PC-3 (cell line): ENCODE measurements around the gene ZNF488. TPM values are rescaled to one million over a fixed set of nuclear protein-coding genes. Genes with fewer than 3 reads are reported as not detected.

Experiments used
- ATAC-seq: fragments of 200-7000 bp; cut with Tn5 transposase; 2 replicates; pipeline ENCODE4 v1.9.1; 2020; ENCODE audit warnings: mild to moderate bottlenecking, moderate library complexity
- BruUV-seq: library from RNA; stranded (reverse); fragments of 400-500 nt; replicated peaks from 2 replicates; lab custom pipeline; 2021; lab: Mats Ljungman, UMichigan
- CTCF ChIA-PET: fragments of 300-600 bp; sonication (Branson Sonifier 250); formaldehyde crosslinking; loops from one replicate; lab custom pipeline; 2022; ENCODE audit warnings: antibody characterized with exemption; lab: Charles Lee
- POLR2A ChIA-PET: fragments of 300-600 bp; sonication (Branson Sonifier 250); formaldehyde crosslinking; loops from one replicate; lab custom pipeline; 2022; ENCODE audit warnings: antibody characterized with exemption; ENCODE audit not compliant: unreplicated experiment; lab: Charles Lee
- DNase-seq: peaks from one replicate; pipeline ENCODE4 v3.0.0-alpha.2; 2015
- H2AFZ ChIP-seq: fragments of 300-600 bp; sonication (generic); 2 replicates; pipeline ENCODE4 v1.6.0; 2016; ENCODE audit warnings: antibody characterized with exemption, low read length
- H3F3A ChIP-seq: fragments of 300-600 bp; sonication (generic); one replicate; pipeline ENCODE4 v1.6.0; 2017; ENCODE audit warnings: antibody characterized with exemption, low read length, control low read depth, mild to moderate bottlenecking; ENCODE audit not compliant: unreplicated experiment
- H3K27ac ChIP-seq: fragments of 300-600 bp; sonication (generic); 2 replicates; pipeline ENCODE4 v1.5.1; 2016; ENCODE audit warnings: mild to moderate bottlenecking, low read length
- H3K27me3 ChIP-seq: fragments of 300-600 bp; sonication (generic); 2 replicates; pipeline ENCODE4 v1.6.1; 2016; ENCODE audit warnings: low read length, mixed read lengths
- H3K36me3 ChIP-seq: fragments of 300-600 bp; sonication (generic); 2 replicates; pipeline ENCODE4 v1.6.1; 2016; ENCODE audit warnings: low read depth, mixed run types, low read length, mixed read lengths
- H3K4me1 ChIP-seq: fragments of 300-600 bp; sonication (generic); 2 replicates; pipeline ENCODE4 v1.5.1; 2016; ENCODE audit warnings: low read length; ENCODE audit not compliant: insufficient read depth
- H3K4me2 ChIP-seq: fragments of 300-600 bp; sonication (generic); 2 replicates; pipeline ENCODE4 v1.6.0; 2016; ENCODE audit warnings: low read length
- H3K4me3 ChIP-seq: fragments of 300-600 bp; sonication (generic); 2 replicates; pipeline ENCODE4 v1.5.1; 2016; ENCODE audit warnings: mild to moderate bottlenecking, low read length, mixed read lengths
- H3K79me2 ChIP-seq: fragments of 300-600 bp; sonication (generic); 2 replicates; pipeline ENCODE4 v1.6.1; 2017; ENCODE audit warnings: low read length, mixed read lengths
- H3K9ac ChIP-seq: fragments of 300-600 bp; sonication (generic); 2 replicates; pipeline ENCODE4 v1.6.0; 2016; ENCODE audit warnings: mild to moderate bottlenecking, low read length
- H3K9me2 ChIP-seq: fragments of 300-600 bp; sonication (generic); replicated peaks from 2 replicates; pipeline ENCODE4 v1.6.1; 2016; ENCODE audit warnings: mixed run types, low read length, mixed read lengths
- H3K9me3 ChIP-seq: fragments of 300-600 bp; sonication (generic); 2 replicates; pipeline ENCODE4 v1.6.1; 2016; ENCODE audit warnings: low read length, mixed read lengths
- H4K20me1 ChIP-seq: fragments of 300-600 bp; sonication (generic); 2 replicates; pipeline ENCODE4 v1.6.1; 2016; ENCODE audit warnings: low read length, mixed read lengths
- EZH2 ChIP-seq: fragments of 300-600 bp; sonication (generic); IDR thresholded peaks from one replicate; pipeline ENCODE4 v1.6.1; 2017; ENCODE audit warnings: antibody characterized with exemption, mild to moderate bottlenecking, low read length; ENCODE audit not compliant: unreplicated experiment
- EZH2phosphoT487 ChIP-seq: fragments of 300-600 bp; sonication (generic); IDR thresholded peaks from 2 replicates; pipeline ENCODE4 v1.6.1; 2018; ENCODE audit warnings: mild to moderate bottlenecking, antibody characterized with exemption, low read length, borderline replicate concordance
- intact Hi-C: fragments of 100-400 bp; cut with micrococcal nuclease; formaldehyde crosslinking; loops from 2 replicates; pipeline ENCODE4 v1.9.0; 2023
- total RNA-seq: library from RNA; depleted of rRNA; stranded (reverse); fragments of >200 nt; gene quantifications from 2 replicates; pipeline ENCODE4 v1.2.3, GENCODE V29; 2014
- TF ChIP-seq, protein P1 (sequence below): fragments of 300-600 bp; sonication (generic); conservative IDR thresholded peaks from 2 replicates; pipeline ENCODE4 v1.5.1; 2017; ENCODE audit warnings: antibody characterized with exemption, low read depth, mild to moderate bottlenecking, low read length

Gene ZNF488
- total RNA-seq, 1 experiment from 2014 or later = 1.7 TPM

DNA sequence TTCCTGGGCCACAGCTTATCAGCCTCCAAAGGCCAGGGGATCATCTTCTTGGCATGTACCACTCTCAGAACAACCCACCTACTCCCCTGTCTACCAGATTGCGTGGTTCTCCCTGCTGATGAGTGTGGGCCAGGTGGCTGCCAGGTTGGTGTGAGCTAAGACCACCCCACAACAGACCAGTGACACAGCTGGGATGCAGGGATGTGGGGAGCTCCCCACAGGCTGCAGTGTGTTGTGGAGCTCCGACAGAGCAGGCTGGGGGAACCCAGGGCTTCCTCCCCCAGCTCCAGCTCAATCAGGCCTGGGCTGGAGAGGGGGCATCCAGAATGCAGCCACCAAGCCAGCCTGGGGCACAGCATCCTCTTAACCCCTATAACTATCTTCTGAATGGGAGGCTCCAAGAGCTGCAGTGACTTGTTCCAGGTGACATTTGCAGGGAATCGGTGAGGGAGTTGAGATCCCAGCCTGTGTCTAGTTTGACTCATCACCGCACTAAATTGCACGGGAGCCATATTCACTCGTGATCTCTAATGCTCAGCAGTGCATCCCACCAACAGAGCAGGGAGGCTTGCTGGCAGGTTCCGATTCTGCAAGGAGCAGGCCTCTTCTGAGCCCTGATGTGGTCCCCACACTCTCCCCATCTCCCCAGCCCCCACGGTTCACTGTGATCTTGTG, 62.4 kb downstream of the ZNF488 start:
- Histone ChIP-seq H3K27me3 (no peaks in the 10 kb centered on the region; the same call in 1 of the 2 replicates), H3K9me3 (no peaks in the 10 kb centered on the region), H3K4me3 (no peak overlapping the region), H3K9me2 (no peaks in the 10 kb centered on the region), H3K36me3 (no peaks in the 10 kb centered on the region), H2AFZ (no peak overlapping the region), H3K4me2 (no peak overlapping the region), H3K79me2 (no peaks in the 10 kb centered on the region), H3K4me1 (peaks cover 7% of the 10 kb centered on the region; the same call in 1 of the 2 replicates), H4K20me1 (no peaks in the 10 kb centered on the region), H3K9ac (no peak overlapping the region), H3K27ac (no peak overlapping the region), H3F3A (no peaks in the 10 kb centered on the region)
- ATAC-seq = no peak
- intact Hi-C loops = no loop called here
- BruUV-seq = no TSS peak
- no peak for DNase-seq
- POLR2A ChIA-PET = no interaction called here
- TF ChIP-seq EZH2phosphoT487 = no peak
- TF ChIP-seq, protein P1, sequence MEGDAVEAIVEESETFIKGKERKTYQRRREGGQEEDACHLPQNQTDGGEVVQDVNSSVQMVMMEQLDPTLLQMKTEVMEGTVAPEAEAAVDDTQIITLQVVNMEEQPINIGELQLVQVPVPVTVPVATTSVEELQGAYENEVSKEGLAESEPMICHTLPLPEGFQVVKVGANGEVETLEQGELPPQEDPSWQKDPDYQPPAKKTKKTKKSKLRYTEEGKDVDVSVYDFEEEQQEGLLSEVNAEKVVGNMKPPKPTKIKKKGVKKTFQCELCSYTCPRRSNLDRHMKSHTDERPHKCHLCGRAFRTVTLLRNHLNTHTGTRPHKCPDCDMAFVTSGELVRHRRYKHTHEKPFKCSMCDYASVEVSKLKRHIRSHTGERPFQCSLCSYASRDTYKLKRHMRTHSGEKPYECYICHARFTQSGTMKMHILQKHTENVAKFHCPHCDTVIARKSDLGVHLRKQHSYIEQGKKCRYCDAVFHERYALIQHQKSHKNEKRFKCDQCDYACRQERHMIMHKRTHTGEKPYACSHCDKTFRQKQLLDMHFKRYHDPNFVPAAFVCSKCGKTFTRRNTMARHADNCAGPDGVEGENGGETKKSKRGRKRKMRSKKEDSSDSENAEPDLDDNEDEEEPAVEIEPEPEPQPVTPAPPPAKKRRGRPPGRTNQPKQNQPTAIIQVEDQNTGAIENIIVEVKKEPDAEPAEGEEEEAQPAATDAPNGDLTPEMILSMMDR = no peak
- no peak for TF ChIP-seq EZH2
- CTCF ChIA-PET = no interaction called here

DNA sequence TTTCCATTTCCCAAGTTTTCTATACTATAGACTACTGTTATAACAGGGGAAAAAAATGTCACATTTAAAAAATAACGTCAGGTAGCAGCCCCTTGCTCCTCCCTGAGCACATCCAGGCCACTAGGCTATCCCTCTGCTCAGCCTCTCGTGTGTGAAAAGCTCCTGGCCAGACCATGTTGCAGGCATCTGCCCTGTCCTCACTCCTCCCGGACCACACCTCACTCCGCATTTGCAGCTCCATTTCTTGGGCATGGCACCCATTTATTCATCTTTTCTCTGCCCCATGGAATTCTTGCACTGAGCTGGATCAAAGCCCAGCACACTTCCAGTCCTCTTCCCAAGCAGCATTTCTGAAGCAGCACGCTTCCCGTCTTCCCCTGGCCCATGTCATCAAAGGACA, 63.3 kb downstream of the ZNF488 start:
- intact Hi-C loops = no loop called here
- Histone ChIP-seq H4K20me1 (no peaks in the 10 kb centered on the region), H3K9me3 (no peaks in the 10 kb centered on the region), H3K36me3 (no peaks in the 10 kb centered on the region), H3F3A (no peaks in the 10 kb centered on the region), H3K9ac (no peak overlapping the region), H3K27ac (no peak overlapping the region), H2AFZ (no peak overlapping the region), H3K4me3 (no peak overlapping the region), H3K9me2 (no peaks in the 10 kb centered on the region), H3K4me2 (no peak overlapping the region), H3K27me3 (no peaks in the 10 kb centered on the region; the same call in 1 of the 2 replicates), H3K4me1 (no peaks in the 10 kb centered on the region), H3K79me2 (no peaks in the 10 kb centered on the region)
- CTCF ChIA-PET = no interaction called here
- TF ChIP-seq, protein P1 = no peak
- TF ChIP-seq EZH2phosphoT487 (no peak), EZH2 (no peak)
- DNase-seq = no peak
- BruUV-seq = no TSS peak
- ATAC-seq = no peak
- POLR2A ChIA-PET = no interaction called here

DNA sequence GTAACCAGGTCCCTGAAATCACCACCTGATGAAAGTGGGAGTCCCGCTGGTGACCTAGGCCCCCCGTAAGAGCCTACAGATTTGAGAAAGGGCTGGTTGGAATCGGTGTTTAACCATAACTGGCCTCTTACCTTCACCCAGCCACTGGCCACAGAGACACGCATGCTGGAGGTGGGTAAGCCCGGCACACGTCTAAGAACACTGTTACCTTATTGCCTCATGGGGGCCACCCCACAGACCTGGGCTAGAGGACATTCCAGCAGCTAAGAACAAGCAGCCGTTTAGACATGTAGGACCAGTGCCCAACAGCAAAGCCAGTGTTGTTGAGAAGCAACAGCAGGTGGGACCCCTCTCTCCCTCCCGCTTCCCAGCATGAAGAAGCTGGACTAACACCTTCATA, 64.3 kb downstream of the ZNF488 start:
- H3K36me3 ChIP-seq = no peaks in the 10 kb centered on the region
- no peak overlapping the region for H3K4me2 ChIP-seq
- no peaks in the 10 kb centered on the region for H3K9me3 ChIP-seq
- TF ChIP-seq, protein P1 = no peak
- DNase-seq = no peak
- H3K4me1 ChIP-seq = no peaks in the 10 kb centered on the region
- no peaks in the 10 kb centered on the region for H4K20me1 ChIP-seq
- intact Hi-C loops = no loop called here
- H3K4me3 ChIP-seq = no peak overlapping the region
- no peak for ATAC-seq
- H3K27ac ChIP-seq = no peak overlapping the region
- H3K79me2 ChIP-seq = no peaks in the 10 kb centered on the region
- H3K9ac ChIP-seq = no peak overlapping the region
- H3K27me3 ChIP-seq = no peaks in the 10 kb centered on the region; the same call in 1 of the 2 replicates
- H2AFZ ChIP-seq = no peak overlapping the region
- H3K9me2 ChIP-seq = no peaks in the 10 kb centered on the region
- CTCF ChIA-PET = no interaction called here
- no TSS peak for BruUV-seq
- no peaks in the 10 kb centered on the region for H3F3A ChIP-seq
- POLR2A ChIA-PET = no interaction called here
